ENCODE results near the gene PYGB.

DNA sequence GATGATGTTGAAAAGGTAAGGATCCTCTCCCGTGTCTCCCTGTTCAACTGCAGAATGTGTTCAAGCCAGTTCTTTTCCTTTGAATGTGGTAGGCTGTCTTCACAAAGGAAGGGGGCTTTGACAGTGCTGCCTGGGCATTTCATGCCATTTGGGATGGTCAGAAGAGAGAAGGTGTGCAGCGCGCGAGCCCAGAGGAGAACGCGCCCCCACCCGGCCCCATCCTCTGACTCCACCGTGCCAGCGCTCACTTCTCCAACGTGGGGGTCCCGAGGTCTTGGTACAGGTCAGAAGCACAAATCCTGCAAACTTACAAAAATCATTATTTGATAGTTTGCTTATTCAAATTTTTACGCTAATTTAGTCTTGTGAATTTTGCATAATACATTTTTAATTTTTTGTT is 38.0 kb upstream of the PYGB start:
- TF ChIP-seq, protein P1, sequence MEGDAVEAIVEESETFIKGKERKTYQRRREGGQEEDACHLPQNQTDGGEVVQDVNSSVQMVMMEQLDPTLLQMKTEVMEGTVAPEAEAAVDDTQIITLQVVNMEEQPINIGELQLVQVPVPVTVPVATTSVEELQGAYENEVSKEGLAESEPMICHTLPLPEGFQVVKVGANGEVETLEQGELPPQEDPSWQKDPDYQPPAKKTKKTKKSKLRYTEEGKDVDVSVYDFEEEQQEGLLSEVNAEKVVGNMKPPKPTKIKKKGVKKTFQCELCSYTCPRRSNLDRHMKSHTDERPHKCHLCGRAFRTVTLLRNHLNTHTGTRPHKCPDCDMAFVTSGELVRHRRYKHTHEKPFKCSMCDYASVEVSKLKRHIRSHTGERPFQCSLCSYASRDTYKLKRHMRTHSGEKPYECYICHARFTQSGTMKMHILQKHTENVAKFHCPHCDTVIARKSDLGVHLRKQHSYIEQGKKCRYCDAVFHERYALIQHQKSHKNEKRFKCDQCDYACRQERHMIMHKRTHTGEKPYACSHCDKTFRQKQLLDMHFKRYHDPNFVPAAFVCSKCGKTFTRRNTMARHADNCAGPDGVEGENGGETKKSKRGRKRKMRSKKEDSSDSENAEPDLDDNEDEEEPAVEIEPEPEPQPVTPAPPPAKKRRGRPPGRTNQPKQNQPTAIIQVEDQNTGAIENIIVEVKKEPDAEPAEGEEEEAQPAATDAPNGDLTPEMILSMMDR (IDR thresholded peaks at IDR 0.05) = no peak
- no peak for TF ChIP-seq ZFX (IDR thresholded peaks at IDR 0.05; ENCODE audit: borderline replicate concordance)

Data from 22Rv1 (cell line).